Measurements from ENCODE around the gene CREB3L2.
"Not testable (repeated sequence)": the region's sequence is repeated elsewhere in the genome, so short reads cannot be mapped to it uniquely, and the experiment has no call there.

CREB3L2 gene, protein sequence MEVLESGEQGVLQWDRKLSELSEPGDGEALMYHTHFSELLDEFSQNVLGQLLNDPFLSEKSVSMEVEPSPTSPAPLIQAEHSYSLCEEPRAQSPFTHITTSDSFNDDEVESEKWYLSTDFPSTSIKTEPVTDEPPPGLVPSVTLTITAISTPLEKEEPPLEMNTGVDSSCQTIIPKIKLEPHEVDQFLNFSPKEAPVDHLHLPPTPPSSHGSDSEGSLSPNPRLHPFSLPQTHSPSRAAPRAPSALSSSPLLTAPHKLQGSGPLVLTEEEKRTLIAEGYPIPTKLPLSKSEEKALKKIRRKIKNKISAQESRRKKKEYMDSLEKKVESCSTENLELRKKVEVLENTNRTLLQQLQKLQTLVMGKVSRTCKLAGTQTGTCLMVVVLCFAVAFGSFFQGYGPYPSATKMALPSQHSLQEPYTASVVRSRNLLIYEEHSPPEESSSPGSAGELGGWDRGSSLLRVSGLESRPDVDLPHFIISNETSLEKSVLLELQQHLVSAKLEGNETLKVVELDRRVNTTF

DNA sequence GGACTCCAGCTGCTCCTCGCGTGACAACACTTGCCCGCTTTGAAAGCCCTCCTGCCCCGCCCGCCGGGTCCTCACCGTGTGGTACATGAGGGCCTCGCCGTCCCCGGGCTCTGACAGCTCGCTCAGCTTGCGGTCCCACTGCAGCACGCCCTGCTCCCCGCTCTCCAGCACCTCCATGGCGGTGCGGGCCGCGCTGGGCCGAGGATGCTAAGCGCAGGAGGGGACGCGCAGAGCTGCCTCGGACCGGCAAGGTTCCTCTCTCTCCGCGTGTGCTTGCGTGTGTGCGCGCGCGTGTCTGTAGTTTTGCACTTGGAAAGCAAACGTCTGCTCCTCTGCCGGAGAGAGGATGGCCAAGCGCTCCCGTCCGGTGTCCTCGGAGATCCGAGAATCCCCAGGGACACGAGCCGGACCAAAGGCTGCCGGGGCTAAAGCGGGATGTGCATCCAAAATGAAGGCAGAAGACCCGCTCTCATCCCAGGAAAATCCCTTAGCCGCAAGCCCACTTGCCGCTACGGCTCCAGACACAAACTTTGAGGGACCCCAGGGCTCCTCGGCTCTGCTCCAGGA, at the start of gene CREB3L2:
CREB3L2 (minus strand) TSS at position 558 of the 567 bp plus-strand sequence; CDS start at position 177, 381 bp downstream.
- Mint-ChIP-seq H3K27ac (peak within 1 kb of the TSS; percentile 96), H3K9me3 (no peaks in the 10 kb centered on the region), H3K4me1 (ENCODE audit: low read depth) (peaks cover 41% of the 10 kb centered on the region), H3K4me3 (peak within 1 kb of the TSS; percentile 96), H3K27me3 (no peaks in the 10 kb centered on the region), H3K36me3 (ENCODE audit: low read depth) (peaks cover 18% of the 10 kb centered on the region)
- peak; percentile 77 for DNase-seq

DNA sequence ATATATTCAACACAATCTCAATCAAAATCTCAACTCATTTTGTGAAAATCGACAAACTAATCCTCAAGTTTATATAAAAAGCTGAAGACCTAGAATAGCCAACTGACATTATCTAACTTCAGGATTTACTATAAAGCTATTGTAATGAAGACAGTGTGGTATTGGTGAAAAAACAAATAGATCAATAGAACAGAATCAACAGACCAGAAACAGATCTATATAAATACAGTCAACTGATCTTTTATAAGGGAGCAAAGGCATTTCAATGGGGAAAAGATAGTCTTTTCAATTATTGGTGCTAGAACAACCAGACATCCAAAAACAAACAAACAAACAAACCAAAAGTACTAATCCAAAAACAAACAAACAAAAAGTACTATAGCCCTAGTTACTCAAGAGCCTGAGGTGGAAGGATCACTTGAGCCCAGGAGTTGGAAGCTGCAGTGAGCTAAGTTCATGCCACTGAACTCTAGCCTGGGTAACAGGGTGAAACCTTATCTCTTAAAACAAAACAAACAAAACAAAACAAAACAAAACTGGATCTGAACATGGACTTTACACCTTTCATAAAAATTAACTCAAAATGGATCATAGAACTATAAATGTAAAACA, 47.7 kb upstream of the CREB3L2 start:
- H3K27me3 Mint-ChIP-seq, result peaks cover 29% of the 10 kb centered on the region
- H3K4me3 Mint-ChIP-seq, result no peak overlapping the region
- no peaks in the 10 kb centered on the region for H3K36me3 Mint-ChIP-seq (ENCODE audit: low read depth)
- H3K4me1 Mint-ChIP-seq (ENCODE audit: low read depth), result no peaks in the 10 kb centered on the region
- DNase-seq, result no peak
- H3K27ac Mint-ChIP-seq, result no peak overlapping the region
- H3K9me3 Mint-ChIP-seq, result peaks cover 7% of the 10 kb centered on the region

DNA sequence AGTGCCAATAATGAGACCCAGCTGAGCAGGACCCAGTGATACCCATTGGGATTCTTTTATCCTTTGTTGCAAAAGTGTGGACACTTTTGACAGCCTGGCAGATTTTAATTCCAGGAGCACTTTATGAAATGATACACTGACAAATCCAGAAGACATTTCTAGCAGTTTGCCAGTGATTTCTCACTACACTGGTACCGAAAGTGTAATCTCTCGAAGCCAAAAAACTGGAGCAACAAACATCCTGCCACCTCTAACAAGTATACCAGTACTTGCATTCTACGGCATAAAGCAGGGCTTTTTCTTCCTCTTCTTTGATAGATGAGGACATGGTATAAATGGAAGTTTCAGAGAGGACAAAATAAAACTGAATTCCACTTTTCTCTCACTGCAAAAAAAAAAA, 46.0 kb upstream of the CREB3L2 start:
- no peaks in the 10 kb centered on the region for H3K36me3 Mint-ChIP-seq (ENCODE audit: low read depth)
- H3K4me3 Mint-ChIP-seq, result no peak overlapping the region
- no peaks in the 10 kb centered on the region for H3K4me1 Mint-ChIP-seq (ENCODE audit: low read depth)
- no peak overlapping the region for H3K27ac Mint-ChIP-seq
- peaks cover 29% of the 10 kb centered on the region for H3K27me3 Mint-ChIP-seq
- no peak for DNase-seq
- H3K9me3 Mint-ChIP-seq, result peaks cover 7% of the 10 kb centered on the region

DNA sequence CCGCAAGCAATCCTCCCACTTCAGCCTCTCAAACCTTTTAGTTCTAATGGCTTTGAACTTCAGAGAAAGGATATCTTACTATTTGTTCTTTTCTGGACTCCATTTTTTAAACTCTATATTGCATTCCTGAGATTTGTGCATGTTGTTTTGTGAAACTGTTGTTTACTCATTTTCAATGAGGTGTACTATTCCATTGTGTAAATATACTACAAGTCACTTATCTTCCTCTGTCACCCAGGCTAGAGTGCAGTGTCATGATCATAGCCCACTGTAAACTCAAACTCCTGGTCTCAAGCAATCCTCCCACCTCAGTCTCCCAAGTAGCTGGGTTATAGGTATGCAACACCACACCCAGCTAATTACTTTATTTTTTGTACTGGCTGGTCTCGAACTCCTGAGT, 43.0 kb upstream of the CREB3L2 start:
- H3K4me3 Mint-ChIP-seq, result no peak overlapping the region
- H3K36me3 Mint-ChIP-seq (ENCODE audit: low read depth), result no peaks in the 10 kb centered on the region
- H3K27me3 Mint-ChIP-seq, result peaks cover 37% of the 10 kb centered on the region
- H3K9me3 Mint-ChIP-seq, result peaks cover 3% of the 10 kb centered on the region
- no peak for DNase-seq
- H3K4me1 Mint-ChIP-seq (ENCODE audit: low read depth), result no peaks in the 10 kb centered on the region
- no peak overlapping the region for H3K27ac Mint-ChIP-seq

DNA sequence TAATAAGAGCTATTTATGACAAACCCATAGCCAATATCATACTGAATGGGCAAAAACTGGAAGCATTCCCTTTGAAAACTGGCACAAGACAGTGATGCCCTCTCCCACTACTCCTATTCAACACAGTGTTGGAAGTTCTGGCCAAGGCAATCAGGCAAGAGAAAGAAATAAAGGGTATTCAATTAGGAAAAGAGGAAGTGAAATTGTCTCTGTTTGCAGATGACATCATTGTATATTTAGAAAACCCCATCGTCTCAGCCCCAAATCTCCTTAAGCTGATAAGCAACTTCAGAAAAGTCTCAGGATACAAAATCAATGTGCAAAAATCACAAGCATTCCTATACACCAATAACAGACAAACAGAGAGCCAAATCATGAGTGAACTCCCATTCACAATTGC, 38.2 kb upstream of the CREB3L2 start:
- not testable (repeated sequence) for H3K4me3 Mint-ChIP-seq; H3K27ac Mint-ChIP-seq; H3K4me1 Mint-ChIP-seq (ENCODE audit: low read depth); DNase-seq; H3K9me3 Mint-ChIP-seq; H3K36me3 Mint-ChIP-seq (ENCODE audit: low read depth)
- peaks cover 38% of the 10 kb centered on the region for H3K27me3 Mint-ChIP-seq

DNA sequence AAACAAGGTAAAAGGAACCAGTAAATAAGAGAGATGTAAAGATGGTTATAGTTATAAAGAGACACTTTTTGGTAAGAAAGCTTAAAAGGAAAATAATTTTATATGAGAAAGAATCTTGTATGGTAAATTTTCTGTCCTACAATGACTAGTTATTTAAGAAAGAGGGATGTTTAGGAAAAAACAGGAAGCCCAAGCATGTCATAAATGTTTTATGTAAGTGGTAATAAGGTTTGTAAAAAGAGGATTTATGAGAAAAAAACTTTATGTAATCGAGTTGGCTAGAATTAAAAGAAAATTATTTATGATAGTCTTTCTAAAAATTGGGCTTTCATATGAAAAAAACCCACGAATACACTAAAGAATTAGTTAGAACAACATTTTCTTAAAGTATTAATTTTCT, 34.2 kb upstream of the CREB3L2 start:
- Mint-ChIP-seq H3K36me3 (ENCODE audit: low read depth) (peaks cover 3% of the 10 kb centered on the region), H3K9me3 (peaks cover 8% of the 10 kb centered on the region), H3K27ac (no peak overlapping the region), H3K4me1 (ENCODE audit: low read depth) (no peaks in the 10 kb centered on the region), H3K27me3 (peaks cover 37% of the 10 kb centered on the region), H3K4me3 (no peak overlapping the region)
- no peak for DNase-seq

DNA sequence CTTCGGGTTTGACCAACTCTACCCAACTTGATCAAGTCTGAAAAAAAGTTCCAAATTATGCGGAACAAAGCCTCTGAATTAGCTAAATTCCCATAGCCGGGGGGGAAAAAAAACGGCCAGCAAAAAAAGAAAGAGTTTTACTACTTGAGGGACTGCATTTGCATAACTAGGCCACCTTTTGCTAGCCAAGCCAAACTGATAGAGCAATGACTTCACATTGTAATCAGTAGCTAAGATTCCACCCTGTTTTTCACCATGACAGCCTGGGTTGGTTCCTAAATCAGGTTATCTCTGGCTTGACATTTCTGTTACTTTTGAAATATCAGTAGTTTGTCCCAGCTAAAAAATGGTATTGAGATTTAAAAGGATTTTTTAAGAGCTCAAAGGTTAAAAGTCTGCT, 31.4 kb upstream of the CREB3L2 start:
- H3K4me1 Mint-ChIP-seq (ENCODE audit: low read depth), result no peaks in the 10 kb centered on the region
- no peak for DNase-seq
- H3K36me3 Mint-ChIP-seq (ENCODE audit: low read depth), result peaks cover 3% of the 10 kb centered on the region
- peaks cover 14% of the 10 kb centered on the region for H3K27me3 Mint-ChIP-seq
- peaks cover 4% of the 10 kb centered on the region for H3K9me3 Mint-ChIP-seq
- H3K27ac Mint-ChIP-seq, result no peak overlapping the region
- no peak overlapping the region for H3K4me3 Mint-ChIP-seq

DNA sequence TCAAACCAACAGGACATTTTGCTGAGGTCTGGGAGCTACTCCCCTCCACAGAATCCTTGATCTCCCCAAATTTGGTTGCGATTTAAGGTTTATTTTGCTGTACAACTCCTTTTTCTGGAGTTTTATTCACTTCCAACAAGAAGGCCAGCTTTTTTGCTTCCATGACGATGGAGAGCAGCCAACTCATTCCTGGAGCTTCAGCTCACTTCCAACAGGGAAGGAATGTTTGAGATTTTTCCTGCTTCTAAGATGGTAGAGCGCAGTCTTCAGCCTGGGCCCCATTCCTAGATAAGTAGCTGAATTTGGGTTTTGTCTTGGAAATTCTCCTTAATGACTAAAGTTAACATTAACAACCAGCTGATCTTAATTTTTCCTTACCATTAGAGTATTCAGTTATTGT, 30.9 kb upstream of the CREB3L2 start:
- DNase-seq, result no peak
- Mint-ChIP-seq H3K27ac (no peak overlapping the region), H3K36me3 (ENCODE audit: low read depth) (peaks cover 3% of the 10 kb centered on the region), H3K9me3 (peaks cover 4% of the 10 kb centered on the region), H3K4me3 (no peak overlapping the region), H3K4me1 (ENCODE audit: low read depth) (no peaks in the 10 kb centered on the region), H3K27me3 (peaks cover 12% of the 10 kb centered on the region)

DNA sequence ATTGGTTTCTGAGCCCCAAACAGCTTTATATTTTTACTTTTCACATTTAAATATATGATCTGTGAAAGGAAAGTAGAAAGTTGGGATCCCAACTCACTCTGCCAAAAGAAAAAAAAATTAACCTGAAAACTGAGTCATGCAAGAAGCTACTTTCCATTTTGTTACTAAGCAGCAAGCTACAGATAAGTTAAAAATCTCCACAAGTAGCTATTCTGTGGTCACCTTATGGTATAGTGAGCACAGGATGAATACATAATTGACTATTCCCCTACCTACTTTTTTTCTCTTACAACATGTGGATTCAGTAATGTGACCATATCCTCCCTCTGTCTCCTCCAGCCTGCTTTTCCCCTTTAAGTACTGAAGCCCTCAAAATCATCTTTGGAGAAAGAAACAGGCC, 30.3 kb upstream of the CREB3L2 start:
- Mint-ChIP-seq H3K27me3 (peaks cover 11% of the 10 kb centered on the region), H3K27ac (no peak overlapping the region), H3K9me3 (peaks cover 4% of the 10 kb centered on the region), H3K4me3 (no peak overlapping the region), H3K36me3 (ENCODE audit: low read depth) (peaks cover 3% of the 10 kb centered on the region), H3K4me1 (ENCODE audit: low read depth) (no peaks in the 10 kb centered on the region)
- DNase-seq, result no peak

DNA sequence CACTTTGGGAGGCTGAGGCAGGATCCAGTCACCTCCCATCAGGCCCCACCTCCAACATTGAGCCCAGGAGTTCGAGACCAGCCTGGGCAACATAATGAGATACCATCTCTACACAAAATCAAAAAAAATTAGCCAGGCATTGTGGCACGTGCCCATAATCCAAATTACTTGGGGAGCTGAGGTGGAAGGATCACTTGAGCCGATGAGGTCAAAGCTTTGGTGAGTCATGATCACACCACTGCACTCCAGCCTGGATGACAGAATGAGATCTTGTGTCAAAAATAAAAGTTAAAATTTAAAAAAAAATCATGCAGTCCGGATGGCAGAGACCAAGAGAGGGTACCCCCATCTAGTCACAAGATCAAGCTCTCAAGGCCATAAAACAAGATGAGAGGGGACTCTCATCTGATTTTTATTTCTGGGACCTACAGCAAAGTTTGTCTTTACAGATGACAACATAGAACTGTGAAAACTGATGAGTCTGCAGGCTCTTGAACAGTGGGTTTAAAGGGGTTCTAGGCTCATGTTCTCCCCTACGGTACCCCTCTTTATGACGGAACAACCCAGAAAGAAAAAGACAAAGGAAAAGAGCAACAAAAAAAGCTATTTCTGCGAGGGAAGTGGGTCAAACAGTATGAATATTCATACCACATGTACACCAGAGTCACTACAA, 28.9 kb upstream of the CREB3L2 start:
- Mint-ChIP-seq H3K27me3 (peaks cover 8% of the 10 kb centered on the region), H3K4me3 (no peak overlapping the region), H3K27ac (no peak overlapping the region), H3K36me3 (ENCODE audit: low read depth) (no peaks in the 10 kb centered on the region), H3K9me3 (no peaks in the 10 kb centered on the region), H3K4me1 (ENCODE audit: low read depth) (no peaks in the 10 kb centered on the region)
- DNase-seq, result no peak

DNA sequence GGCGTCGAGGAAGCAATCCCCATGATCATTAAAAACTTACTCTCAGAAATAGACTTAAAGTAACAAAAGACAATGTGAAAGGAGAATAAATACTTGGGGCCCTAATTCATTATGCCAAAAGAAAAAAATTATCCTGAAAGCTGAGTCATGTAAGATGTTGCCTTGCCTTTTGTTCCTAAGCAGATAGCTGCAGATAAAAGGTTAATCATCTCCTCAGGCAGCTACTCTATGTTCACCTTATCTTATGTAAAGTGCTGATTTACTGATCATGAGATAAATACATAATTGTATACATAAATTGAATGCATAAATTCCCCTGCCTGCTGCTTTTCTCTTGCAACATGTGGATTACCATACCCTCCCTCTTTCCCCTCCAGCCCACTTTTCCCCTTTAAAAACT, 28.1 kb upstream of the CREB3L2 start:
- Mint-ChIP-seq H3K4me3 (no peak overlapping the region), H3K27ac (no peak overlapping the region), H3K36me3 (ENCODE audit: low read depth) (no peaks in the 10 kb centered on the region), H3K9me3 (peaks cover 5% of the 10 kb centered on the region), H3K27me3 (peaks cover 8% of the 10 kb centered on the region), H3K4me1 (ENCODE audit: low read depth) (no peaks in the 10 kb centered on the region)
- DNase-seq, result no peak

DNA sequence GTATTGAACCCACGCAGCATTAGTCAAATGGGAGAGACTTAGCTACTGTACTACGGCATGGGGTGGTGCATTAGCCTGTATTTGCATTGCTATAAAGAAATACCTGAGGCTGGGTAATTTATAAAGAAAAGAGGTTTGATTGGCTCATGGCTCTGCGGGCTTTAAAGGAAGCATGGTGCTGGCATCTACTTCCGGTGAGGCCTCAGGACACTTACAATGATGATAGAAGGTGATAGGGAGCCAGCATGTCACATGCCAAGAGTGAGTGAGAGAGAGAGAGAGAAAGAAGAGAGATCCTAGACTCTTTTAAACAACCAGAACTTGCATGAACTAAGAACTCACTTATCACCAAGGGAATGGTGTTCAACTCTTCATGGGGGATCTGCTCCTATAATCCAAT, 27.2 kb upstream of the CREB3L2 start:
- Mint-ChIP-seq H3K27ac (no peak overlapping the region), H3K36me3 (ENCODE audit: low read depth) (no peaks in the 10 kb centered on the region), H3K4me3 (no peak overlapping the region), H3K27me3 (peaks cover 8% of the 10 kb centered on the region), H3K4me1 (ENCODE audit: low read depth) (peaks cover 2% of the 10 kb centered on the region), H3K9me3 (peaks cover 5% of the 10 kb centered on the region)
- no peak for DNase-seq

DNA sequence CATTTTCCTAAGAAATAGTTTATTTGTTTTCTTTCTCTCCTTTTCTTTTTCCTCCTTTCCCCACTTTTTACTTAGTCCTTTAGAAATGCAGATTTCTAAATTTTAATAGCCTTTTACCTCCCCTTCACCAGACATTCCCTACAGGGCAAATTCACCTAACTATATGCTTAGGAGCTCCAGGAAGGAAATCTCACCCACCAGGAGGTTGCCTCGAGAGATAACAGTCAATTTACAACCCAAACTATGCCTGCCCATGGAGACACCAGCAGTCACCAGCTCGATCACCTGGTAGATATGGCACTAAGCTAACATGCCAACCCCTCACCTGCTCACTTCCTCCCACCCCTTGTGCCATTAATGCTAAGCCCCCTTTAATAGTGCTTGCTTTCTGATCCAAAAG, 25.2 kb upstream of the CREB3L2 start:
- H3K27me3 Mint-ChIP-seq, result peaks cover 6% of the 10 kb centered on the region
- no peak overlapping the region for H3K4me3 Mint-ChIP-seq
- DNase-seq, result no peak
- no peaks in the 10 kb centered on the region for H3K36me3 Mint-ChIP-seq (ENCODE audit: low read depth)
- H3K4me1 Mint-ChIP-seq (ENCODE audit: low read depth), result peaks cover 5% of the 10 kb centered on the region
- H3K9me3 Mint-ChIP-seq, result peaks cover 5% of the 10 kb centered on the region
- no peak overlapping the region for H3K27ac Mint-ChIP-seq

DNA sequence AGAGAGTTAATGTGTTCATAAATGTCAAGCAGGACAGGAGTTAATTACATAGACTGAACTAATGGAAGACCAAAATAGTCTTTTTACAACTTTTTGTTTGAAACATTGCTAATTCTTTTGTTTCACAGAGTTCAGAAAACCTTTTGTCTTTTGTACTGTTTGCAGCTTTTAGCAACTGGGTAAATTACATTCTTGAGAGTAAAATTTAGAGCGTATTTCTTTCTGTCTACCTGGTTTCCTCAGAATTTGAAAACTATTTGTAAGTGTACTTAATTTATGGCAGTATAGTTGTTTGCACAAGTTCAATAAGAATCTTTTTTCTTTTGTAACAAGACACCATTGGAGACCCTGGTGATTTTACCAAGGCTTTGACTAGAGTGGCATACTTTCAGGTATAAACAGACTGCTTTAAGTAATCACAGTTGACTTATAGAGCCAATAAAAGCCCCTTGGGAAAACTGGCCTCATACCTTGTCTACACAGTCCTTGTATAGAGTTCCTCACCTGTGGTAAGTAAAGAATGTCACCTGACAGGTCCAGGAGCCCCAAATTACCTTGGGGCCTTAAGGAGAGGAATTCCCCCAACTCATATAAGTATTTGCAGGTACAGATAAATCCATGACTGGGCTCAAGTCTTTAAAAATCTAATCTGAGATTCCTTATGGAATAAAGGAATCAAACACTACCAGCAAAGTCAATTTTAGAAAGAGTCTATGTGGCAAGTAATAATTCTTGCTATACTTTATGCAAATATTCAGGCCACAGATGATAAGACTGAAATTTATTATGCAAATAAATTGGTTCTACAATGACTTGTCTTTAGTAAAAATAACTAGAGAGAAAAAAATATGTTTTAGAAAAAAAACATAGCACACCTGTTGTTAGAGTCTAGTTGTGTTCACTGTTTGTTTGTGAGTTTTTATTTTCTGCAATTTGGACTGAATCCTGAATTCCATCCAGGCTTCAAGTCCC, 23.6 kb upstream of the CREB3L2 start:
- peaks cover 5% of the 10 kb centered on the region for H3K4me1 Mint-ChIP-seq (ENCODE audit: low read depth)
- DNase-seq, result no peak
- no peak overlapping the region for H3K27ac Mint-ChIP-seq
- H3K36me3 Mint-ChIP-seq (ENCODE audit: low read depth), result no peaks in the 10 kb centered on the region
- peaks cover 6% of the 10 kb centered on the region for H3K27me3 Mint-ChIP-seq
- H3K4me3 Mint-ChIP-seq, result no peak overlapping the region
- H3K9me3 Mint-ChIP-seq, result peaks cover 5% of the 10 kb centered on the region

All from activated T-cell treated with anti-CD3 and anti-CD28 coated beads, Interleukin-2, amount 50 U/mL, for 24 hours (primary cell).